Measurements from ENCODE around the gene CCDC102B.

- TF ChIP-seq CTCF (IDR thresholded peaks at IDR 0.05) = no peak
- no peak for TF ChIP-seq POLR2A (IDR thresholded peaks at IDR 0.05)
Measured at GRCh38 chr18:68954738-68955137, 156.9 kb downstream of the CCDC102B start.
